HepG2 (cell line): ENCODE data around the gene BRMS1. TPM values are rescaled to one million over a fixed set of nuclear protein-coding genes. Genes with fewer than 3 reads are reported as not detected.

Experiments used
- ARNTL ChIP-seq: sonication (generic); formaldehyde crosslinking; IDR thresholded peaks from 2 replicates; pipeline ENCODE4 v1.4.0; 2020; ENCODE audit warnings: mild to moderate bottlenecking, missing genetic modification reagents
- CBX1 ChIP-seq: IDR thresholded peaks from one replicate; pipeline ENCODE4 v1.6.1; 2016; ENCODE audit warnings: antibody characterized with exemption, low read depth
- HNF4G ChIP-seq, 2 experiments: sonication (generic) in 1 of 2; formaldehyde crosslinking in 1 of 2; IDR thresholded peaks; 2 replicates each; pipeline versions ENCODE4 v1.4.0 to v1.6.1; 2011 to 2020; ENCODE audit warnings: borderline replicate concordance in 2 of 2, low read depth in 2 of 2, mild to moderate bottlenecking in 2 of 2, low read length in 1 of 2, missing genetic modification reagents in 1 of 2, moderate library complexity in 1 of 2
- NCOA2 ChIP-seq: sonication (generic); formaldehyde crosslinking; IDR thresholded peaks from 2 replicates; pipeline ENCODE4 v1.8.0; 2022; ENCODE audit warnings: inconsistent platforms
- PCBP2 ChIP-seq: fragments of 200-400 bp; formaldehyde crosslinking; optimal IDR thresholded peaks from 2 replicates; pipeline ENCODE3; 2018; ENCODE audit warnings: low read length, low read depth; ENCODE audit not compliant: poor library complexity, severe bottlenecking
- SAFB2 ChIP-seq: sonication (generic); formaldehyde crosslinking; IDR thresholded peaks from 2 replicates; pipeline ENCODE4 v1.5.1; 2020; ENCODE audit warnings: missing genetic modification reagents, low read depth, mild to moderate bottlenecking, borderline replicate concordance
- ZNF10 ChIP-seq: sonication (generic); formaldehyde crosslinking; IDR thresholded peaks from 2 replicates; pipeline ENCODE4 v1.4.0; 2020; ENCODE audit warnings: mild to moderate bottlenecking, low read depth, missing genetic modification reagents, borderline replicate concordance
- ZNF383 ChIP-seq: sonication (generic); formaldehyde crosslinking; IDR thresholded peaks from 2 replicates; pipeline ENCODE4 v1.4.0; 2020; ENCODE audit warnings: missing genetic modification reagents, mild to moderate bottlenecking, borderline replicate concordance
- ZNF570 ChIP-seq: sonication (generic); formaldehyde crosslinking; IDR thresholded peaks from 2 replicates; pipeline ENCODE4 v1.4.0; 2020; ENCODE audit warnings: mild to moderate bottlenecking, missing genetic modification reagents, borderline replicate concordance
- polyA plus RNA-seq, 8 experiments: library from polyadenylated mRNA; depleted of rRNA in 3 of 8; stranded (reverse) in 7 of 8; unstranded in 1 of 8; fragments of >200 nt; fragmentation: Illumina TruSeq in 4 of 8; extraction: Trizol in 4 of 8; gene quantifications; 2 replicates each; pipeline versions ENCODE4 v1.2.1 to v1.2.3, GENCODE V29; 2011 to 2016; ENCODE audit warnings: low read depth in 4 of 8, missing spikeins in 1 of 8, mixed read lengths in 1 of 8; ENCODE audit not compliant: insufficient read depth in 1 of 8
- total RNA-seq, 5 experiments: library from RNA; depleted of rRNA; stranded (reverse); fragments of >200 nt; fragmentation: Illumina TruSeq; extraction: Trizol; gene quantifications; 2 replicates each; pipeline ENCODE4 v1.2.3, GENCODE V29; 2016; ENCODE audit warnings: low read depth in 1 of 5
- TF ChIP-seq, protein P1 (sequence below): sonication (generic); formaldehyde crosslinking; IDR thresholded peaks from 2 replicates; pipeline ENCODE4 v1.5.1; 2020; ENCODE audit warnings: missing genetic modification reagents, mild to moderate bottlenecking, borderline replicate concordance
- TF ChIP-seq, protein P2 (sequence below): sonication (generic); formaldehyde crosslinking; IDR thresholded peaks from 2 replicates; pipeline ENCODE4 v1.9.0; 2021; ENCODE audit warnings: mild to moderate bottlenecking, missing genetic modification reagents
- TF ChIP-seq, protein P3 (sequence below): sonication (generic); formaldehyde crosslinking; IDR thresholded peaks from 2 replicates; pipeline ENCODE4 v1.4.0; 2020; ENCODE audit warnings: low read depth, mild to moderate bottlenecking, missing genetic modification reagents
- TF ChIP-seq, protein P4 (sequence below): IDR thresholded peaks from 2 replicates; pipeline ENCODE4 v1.6.1; 2018; ENCODE audit warnings: missing genetic modification reagents, mild to moderate bottlenecking, missing compliant biosample characterization

The BRMS1 gene
- total and polyA plus RNA-seq, 2 of the 13 experiments (the other 11 are each of a cell fraction or from before 2014, with no cell fraction given): 15.8 to 55.7 TPM

DNA sequence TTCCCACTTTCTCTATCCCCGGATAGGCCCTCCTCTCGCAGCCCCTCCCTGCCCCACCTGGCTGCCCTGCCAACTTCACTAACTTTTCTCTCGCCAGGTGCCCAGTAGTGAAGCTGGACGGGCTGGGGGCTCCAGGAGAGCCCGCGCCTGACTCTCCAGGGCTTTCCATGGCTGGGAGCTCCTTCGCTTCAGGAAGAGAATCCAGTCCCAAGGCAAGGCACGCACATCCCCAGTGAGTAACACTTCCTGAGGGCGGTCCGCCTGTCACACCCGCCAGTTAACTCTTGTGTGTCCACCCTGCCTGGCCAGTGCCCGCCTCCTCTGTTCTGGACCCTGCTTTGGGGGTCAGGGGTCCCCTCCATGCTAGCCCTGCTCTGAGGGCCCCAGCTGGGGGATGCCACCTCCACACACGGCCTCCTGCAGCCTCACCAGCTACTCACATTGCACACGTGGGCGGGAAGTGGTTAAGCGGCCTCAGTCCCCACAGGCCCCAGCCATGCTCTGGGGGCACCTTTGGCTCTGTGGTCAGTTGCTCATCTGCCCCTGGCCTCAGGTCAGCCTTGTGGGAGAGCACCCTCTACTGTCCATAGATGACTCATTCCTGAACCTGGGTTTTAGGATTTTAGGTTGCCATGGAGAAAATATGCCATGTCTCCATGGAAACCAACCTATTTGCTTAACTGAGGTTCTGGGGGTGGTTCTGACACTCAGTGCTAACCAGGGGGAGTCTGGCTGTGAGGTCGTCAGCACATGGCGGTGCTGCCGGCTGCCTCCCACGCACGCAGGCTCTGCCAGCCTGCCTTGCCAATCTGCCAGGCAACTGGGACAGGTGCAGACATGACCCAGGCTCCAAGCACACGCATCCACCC lies 8.4 kb downstream of the BRMS1 start, which contains the start of gene RIN1 (continued):
- TF ChIP-seq ZNF570 (no peak), PCBP2 (no peak), NCOA2 (CRISPR knock-in tag) (peak; percentile 53; the same call in 1 of the 2 replicates), ARNTL (CRISPR knock-in tag) (peak; percentile 89), CBX1 (peak; percentile 38), HNF4G (IDR thresholded peaks at IDR 0.05; ENCODE audit: borderline replicate concordance, low read depth, low read length) (peak; percentile 57; the same call in 1 of the 2 replicates), HNF4G (CRISPR knock-in tag; IDR thresholded peaks at IDR 0.05; ENCODE audit: borderline replicate concordance, low read depth) (no peak), SAFB2 (peak; percentile 69; the same call in 1 of the 2 replicates), ZNF383 (CRISPR knock-in tag) (no peak), ZNF10 (CRISPR knock-in tag) (no peak)
- TF ChIP-seq, protein P1, sequence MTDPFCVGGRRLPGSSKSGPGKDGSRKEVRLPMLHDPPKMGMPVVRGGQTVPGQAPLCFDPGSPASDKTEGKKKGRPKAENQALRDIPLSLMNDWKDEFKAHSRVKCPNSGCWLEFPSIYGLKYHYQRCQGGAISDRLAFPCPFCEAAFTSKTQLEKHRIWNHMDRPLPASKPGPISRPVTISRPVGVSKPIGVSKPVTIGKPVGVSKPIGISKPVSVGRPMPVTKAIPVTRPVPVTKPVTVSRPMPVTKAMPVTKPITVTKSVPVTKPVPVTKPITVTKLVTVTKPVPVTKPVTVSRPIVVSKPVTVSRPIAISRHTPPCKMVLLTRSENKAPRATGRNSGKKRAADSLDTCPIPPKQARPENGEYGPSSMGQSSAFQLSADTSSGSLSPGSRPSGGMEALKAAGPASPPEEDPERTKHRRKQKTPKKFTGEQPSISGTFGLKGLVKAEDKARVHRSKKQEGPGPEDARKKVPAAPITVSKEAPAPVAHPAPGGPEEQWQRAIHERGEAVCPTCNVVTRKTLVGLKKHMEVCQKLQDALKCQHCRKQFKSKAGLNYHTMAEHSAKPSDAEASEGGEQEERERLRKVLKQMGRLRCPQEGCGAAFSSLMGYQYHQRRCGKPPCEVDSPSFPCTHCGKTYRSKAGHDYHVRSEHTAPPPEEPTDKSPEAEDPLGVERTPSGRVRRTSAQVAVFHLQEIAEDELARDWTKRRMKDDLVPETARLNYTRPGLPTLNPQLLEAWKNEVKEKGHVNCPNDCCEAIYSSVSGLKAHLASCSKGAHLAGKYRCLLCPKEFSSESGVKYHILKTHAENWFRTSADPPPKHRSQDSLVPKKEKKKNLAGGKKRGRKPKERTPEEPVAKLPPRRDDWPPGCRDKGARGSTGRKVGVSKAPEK (CRISPR knock-in tag): no peak
- TF ChIP-seq, protein P2, sequence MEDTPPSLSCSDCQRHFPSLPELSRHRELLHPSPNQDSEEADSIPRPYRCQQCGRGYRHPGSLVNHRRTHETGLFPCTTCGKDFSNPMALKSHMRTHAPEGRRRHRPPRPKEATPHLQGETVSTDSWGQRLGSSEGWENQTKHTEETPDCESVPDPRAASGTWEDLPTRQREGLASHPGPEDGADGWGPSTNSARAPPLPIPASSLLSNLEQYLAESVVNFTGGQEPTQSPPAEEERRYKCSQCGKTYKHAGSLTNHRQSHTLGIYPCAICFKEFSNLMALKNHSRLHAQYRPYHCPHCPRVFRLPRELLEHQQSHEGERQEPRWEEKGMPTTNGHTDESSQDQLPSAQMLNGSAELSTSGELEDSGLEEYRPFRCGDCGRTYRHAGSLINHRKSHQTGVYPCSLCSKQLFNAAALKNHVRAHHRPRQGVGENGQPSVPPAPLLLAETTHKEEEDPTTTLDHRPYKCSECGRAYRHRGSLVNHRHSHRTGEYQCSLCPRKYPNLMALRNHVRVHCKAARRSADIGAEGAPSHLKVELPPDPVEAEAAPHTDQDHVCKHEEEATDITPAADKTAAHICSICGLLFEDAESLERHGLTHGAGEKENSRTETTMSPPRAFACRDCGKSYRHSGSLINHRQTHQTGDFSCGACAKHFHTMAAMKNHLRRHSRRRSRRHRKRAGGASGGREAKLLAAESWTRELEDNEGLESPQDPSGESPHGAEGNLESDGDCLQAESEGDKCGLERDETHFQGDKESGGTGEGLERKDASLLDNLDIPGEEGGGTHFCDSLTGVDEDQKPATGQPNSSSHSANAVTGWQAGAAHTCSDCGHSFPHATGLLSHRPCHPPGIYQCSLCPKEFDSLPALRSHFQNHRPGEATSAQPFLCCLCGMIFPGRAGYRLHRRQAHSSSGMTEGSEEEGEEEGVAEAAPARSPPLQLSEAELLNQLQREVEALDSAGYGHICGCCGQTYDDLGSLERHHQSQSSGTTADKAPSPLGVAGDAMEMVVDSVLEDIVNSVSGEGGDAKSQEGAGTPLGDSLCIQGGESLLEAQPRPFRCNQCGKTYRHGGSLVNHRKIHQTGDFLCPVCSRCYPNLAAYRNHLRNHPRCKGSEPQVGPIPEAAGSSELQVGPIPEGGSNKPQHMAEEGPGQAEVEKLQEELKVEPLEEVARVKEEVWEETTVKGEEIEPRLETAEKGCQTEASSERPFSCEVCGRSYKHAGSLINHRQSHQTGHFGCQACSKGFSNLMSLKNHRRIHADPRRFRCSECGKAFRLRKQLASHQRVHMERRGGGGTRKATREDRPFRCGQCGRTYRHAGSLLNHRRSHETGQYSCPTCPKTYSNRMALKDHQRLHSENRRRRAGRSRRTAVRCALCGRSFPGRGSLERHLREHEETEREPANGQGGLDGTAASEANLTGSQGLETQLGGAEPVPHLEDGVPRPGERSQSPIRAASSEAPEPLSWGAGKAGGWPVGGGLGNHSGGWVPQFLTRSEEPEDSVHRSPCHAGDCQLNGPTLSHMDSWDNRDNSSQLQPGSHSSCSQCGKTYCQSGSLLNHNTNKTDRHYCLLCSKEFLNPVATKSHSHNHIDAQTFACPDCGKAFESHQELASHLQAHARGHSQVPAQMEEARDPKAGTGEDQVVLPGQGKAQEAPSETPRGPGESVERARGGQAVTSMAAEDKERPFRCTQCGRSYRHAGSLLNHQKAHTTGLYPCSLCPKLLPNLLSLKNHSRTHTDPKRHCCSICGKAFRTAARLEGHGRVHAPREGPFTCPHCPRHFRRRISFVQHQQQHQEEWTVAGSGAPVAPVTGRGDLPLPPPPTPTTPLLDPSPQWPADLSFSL: no peak
- TF ChIP-seq, protein P3, sequence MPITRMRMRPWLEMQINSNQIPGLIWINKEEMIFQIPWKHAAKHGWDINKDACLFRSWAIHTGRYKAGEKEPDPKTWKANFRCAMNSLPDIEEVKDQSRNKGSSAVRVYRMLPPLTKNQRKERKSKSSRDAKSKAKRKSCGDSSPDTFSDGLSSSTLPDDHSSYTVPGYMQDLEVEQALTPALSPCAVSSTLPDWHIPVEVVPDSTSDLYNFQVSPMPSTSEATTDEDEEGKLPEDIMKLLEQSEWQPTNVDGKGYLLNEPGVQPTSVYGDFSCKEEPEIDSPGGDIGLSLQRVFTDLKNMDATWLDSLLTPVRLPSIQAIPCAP: 0 out of 2 replicates have a peak, but pooled peaks have one; percentile 31
- TF ChIP-seq, protein P4, sequence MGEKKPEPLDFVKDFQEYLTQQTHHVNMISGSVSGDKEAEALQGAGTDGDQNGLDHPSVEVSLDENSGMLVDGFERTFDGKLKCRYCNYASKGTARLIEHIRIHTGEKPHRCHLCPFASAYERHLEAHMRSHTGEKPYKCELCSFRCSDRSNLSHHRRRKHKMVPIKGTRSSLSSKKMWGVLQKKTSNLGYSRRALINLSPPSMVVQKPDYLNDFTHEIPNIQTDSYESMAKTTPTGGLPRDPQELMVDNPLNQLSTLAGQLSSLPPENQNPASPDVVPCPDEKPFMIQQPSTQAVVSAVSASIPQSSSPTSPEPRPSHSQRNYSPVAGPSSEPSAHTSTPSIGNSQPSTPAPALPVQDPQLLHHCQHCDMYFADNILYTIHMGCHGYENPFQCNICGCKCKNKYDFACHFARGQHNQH (CRISPR knock-in tag): peak; percentile 92
